Activated naive CD8-positive, alpha-beta T cell treated with anti-CD3 and anti-CD28 coated beads, Interleukin-2, amount 50 U/mL, for 24 hours (primary cell): Measurements from ENCODE around the gene P4HB.

ENCODE experiments used
- ATAC-seq: fragments of 150-1000 bp; cut with Tn5 transposase; one replicate; pipeline ENCODE4 v1.10.0; 2021
- DNase-seq: peaks from one replicate; pipeline ENCODE4 v3.0.0; 2021
- H3K27ac Mint-ChIP-seq: one replicate; pipeline ENCODE4 v1.8.0; 2021; ENCODE audit warnings: mild to moderate bottlenecking, mixed read lengths
- H3K27me3 Mint-ChIP-seq: one replicate; pipeline ENCODE4 v1.8.0; 2021; ENCODE audit warnings: mixed read lengths
- H3K36me3 Mint-ChIP-seq: one replicate; pipeline ENCODE4 v1.8.0; 2021; ENCODE audit warnings: low read depth, mixed read lengths
- H3K4me1 Mint-ChIP-seq: one replicate; pipeline ENCODE4 v1.8.0; 2021; ENCODE audit warnings: mixed read lengths
- H3K4me3 Mint-ChIP-seq: one replicate; pipeline ENCODE4 v1.8.0; 2021; ENCODE audit warnings: mild to moderate bottlenecking, moderate library complexity, mixed read lengths
- H3K9me3 Mint-ChIP-seq: one replicate; pipeline ENCODE4 v1.8.0; 2021; ENCODE audit warnings: mixed read lengths

P4HB gene

DNA sequence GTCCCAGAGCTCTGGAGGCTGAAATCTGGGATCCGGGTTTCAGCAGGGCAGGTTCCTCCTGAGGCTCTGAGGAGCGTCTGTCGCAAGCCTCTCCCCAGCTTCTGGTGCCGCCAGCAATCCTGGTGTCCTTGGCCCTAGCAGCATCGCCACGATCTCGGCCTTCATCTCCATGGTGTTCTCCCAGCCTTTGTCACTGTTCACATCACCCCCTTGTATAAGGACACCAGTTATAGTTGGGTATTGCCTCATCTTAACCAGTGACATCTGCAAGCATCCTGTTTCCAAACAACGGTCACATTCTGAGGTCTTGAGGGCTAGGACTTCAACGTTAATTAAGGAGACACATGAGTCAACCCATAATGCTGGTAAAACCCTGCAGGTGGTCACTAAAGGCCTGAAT lies 22.7 kb downstream of the P4HB start:
- H3K4me3 Mint-ChIP-seq = no peak overlapping the region
- no peaks in the 10 kb centered on the region for H3K27me3 Mint-ChIP-seq
- DNase-seq = no peak
- H3K9me3 Mint-ChIP-seq = no peaks in the 10 kb centered on the region
- H3K36me3 Mint-ChIP-seq = no peaks in the 10 kb centered on the region
- no peak for ATAC-seq
- H3K4me1 Mint-ChIP-seq = peaks cover 3% of the 10 kb centered on the region
- no peak overlapping the region for H3K27ac Mint-ChIP-seq

DNA sequence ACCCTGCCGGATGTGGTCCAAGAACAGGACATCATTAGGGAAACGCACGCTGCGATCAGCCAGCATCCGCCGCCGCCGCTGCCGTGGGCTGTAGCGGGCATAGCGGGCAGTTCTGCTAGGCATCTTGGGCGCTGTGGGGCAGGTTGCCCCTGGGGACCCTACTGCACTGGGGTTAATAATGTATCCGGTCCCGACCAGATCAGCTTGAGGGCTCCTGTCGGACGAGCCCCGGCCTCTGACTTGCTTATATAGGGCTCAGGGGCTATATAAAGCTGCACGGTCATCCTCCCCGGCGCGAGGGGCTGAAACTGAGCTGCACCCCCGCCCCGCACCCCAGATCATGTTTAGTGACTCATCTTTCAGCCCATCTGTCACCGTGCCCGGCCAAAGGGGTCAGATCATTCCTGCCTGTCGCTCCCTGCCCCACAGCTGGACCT lies 25.5 kb downstream of the P4HB start, which contains the start of gene PPP1R27:
PPP1R27 (minus strand) TSS at position 220 of the 437 bp plus-strand sequence; CDS start at position 123, 97 bp downstream.
- Mint-ChIP-seq H3K27ac (peak within 1 kb of the TSS; percentile 89), H3K4me1 (peaks cover 24% of the 10 kb centered on the region), H3K4me3 (peak within 1 kb of the TSS; percentile 85), H3K36me3 (no peaks in the 10 kb centered on the region), H3K27me3 (no peaks in the 10 kb centered on the region), H3K9me3 (no peaks in the 10 kb centered on the region)
- ATAC-seq (no peak), DNase-seq (no peak)

DNA sequence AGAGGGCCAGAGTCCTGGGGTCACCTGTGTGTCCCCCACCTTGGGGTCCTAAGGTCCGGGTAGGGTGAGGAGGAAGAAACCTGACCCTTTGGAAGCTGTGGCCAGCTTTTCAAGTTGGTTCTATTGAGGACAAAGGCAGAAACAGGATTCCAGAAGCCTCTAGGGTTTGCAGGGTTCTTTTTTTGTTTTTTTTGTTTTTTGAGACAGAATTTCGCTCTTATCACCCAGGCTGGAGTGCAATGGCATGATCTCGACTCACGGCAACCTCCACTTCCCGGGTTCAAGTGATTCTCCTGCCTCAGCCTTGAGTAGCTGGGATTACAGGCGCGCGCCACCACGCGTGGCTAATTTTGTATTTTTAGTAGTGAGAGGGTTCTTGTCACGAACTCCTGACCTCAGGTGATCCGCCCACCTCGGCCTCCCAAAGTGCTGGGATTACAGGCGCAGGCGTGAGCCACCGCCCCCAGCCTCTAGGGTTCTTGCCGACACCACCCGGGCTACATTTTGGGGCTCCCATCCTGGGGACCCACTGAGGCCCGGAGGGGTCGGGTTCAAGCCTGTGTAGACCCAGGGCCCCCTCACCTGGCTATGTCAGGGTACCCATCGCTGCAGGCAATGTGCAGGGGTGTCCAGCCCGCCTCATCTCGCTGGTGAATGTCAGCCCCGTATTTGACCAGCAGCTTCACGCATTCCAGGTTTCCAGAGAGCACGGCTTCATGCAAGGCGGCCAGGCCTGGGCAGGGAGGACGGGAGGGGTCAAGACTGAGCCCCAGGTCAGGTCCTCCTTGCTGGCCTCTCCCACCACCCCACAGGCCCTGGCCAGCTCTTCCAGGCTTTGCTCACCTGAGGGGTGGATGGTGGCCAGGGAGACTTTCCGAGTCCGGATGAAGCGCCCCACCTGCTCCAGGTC lies 26.2 kb downstream of the P4HB start:
- Mint-ChIP-seq H3K27me3 (no peaks in the 10 kb centered on the region), H3K4me1 (peaks cover 24% of the 10 kb centered on the region), H3K27ac (peak overlapping the region; percentile 89), H3K9me3 (no peaks in the 10 kb centered on the region), H3K4me3 (peak overlapping the region; percentile 85), H3K36me3 (no peaks in the 10 kb centered on the region)
- DNase-seq = no peak
- no peak for ATAC-seq

DNA sequence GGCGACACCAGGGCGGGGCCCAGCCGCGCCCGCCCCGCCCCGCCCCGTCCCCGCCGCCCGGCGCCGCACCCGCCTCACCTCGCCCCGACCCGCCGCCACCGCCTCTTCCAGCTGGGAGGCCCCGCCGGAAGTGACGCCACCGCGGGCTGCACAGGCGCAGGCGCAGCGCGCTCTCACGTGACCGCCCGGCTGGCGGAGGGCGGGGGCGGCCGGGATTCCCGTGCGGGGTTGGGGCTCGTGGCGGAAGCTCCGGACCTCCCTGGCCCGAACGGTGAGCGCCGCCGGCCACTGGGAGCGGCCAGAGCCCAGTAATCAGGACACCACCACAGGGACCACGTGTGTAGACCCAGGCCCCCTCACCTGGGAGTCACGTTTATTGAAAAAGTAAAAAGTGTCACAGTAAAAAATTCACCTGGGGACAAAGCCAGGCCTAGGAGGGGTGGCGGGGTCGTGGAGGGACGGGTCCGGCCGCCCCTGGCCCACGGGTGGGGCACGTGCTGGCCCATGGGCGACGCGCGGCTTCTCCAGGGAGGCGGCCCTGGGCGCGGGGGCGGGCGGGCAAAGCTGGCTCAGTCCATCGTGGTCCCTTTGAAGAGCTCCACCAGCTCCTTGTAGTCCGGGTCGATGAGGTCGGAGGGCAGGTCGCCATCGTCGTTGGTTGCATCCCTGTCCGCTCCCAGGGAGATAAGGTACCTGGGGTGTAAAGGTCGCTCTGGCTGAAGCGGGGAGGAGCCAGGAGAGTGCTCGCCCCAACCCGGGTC lies 27.0 kb downstream of the P4HB start, which contains the start of gene MCRIP1:
MCRIP1 (minus strand) TSS at position 132 of the 761 bp plus-strand sequence. CDS start 8,785 bp downstream, outside the sequence.
- Mint-ChIP-seq H3K27ac (peak within 1 kb of the TSS; percentile 94), H3K4me1 (peaks cover 25% of the 10 kb centered on the region), H3K36me3 (peaks cover under 1% of the 10 kb centered on the region), H3K27me3 (no peaks in the 10 kb centered on the region), H3K4me3 (peak within 1 kb of the TSS; percentile 88), H3K9me3 (no peaks in the 10 kb centered on the region)
- DNase-seq (peak; percentile 99), ATAC-seq (peak; percentile 81)

DNA sequence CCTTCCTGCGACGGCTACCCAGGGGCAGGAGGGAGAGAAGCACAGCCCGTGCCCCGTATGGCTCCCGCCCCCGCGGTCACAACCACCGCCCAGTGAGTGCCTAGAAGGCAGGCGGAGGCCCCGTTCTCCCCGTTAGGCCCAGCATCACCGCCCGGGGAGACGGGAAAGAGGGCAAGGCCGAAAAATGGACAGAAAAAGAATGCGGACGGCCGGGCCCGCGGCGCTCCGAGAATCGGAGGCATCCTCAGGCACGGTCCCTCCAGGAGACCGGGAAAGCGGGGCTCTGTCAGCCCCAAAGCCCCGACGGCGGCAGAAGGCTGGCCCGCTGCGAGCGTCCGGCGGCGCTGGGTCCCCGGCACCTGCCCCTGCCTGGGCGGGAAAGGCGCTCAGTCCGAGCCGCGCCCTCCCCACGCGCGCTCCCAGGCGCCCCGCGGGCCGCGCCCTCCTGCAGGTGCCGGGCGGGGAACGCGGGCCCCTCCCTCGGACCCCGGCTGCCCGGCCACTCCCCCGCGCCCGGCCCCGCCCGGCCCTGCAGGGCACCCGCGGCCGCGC lies 27.7 kb downstream of the P4HB start:
- Mint-ChIP-seq H3K36me3 (peaks cover 2% of the 10 kb centered on the region), H3K4me1 (peaks cover 27% of the 10 kb centered on the region), H3K4me3 (peak overlapping the region; percentile 88), H3K27ac (peak overlapping the region; percentile 94), H3K9me3 (no peaks in the 10 kb centered on the region), H3K27me3 (no peaks in the 10 kb centered on the region)
- peak; percentile 65 for DNase-seq
- ATAC-seq = peak; percentile 42

DNA sequence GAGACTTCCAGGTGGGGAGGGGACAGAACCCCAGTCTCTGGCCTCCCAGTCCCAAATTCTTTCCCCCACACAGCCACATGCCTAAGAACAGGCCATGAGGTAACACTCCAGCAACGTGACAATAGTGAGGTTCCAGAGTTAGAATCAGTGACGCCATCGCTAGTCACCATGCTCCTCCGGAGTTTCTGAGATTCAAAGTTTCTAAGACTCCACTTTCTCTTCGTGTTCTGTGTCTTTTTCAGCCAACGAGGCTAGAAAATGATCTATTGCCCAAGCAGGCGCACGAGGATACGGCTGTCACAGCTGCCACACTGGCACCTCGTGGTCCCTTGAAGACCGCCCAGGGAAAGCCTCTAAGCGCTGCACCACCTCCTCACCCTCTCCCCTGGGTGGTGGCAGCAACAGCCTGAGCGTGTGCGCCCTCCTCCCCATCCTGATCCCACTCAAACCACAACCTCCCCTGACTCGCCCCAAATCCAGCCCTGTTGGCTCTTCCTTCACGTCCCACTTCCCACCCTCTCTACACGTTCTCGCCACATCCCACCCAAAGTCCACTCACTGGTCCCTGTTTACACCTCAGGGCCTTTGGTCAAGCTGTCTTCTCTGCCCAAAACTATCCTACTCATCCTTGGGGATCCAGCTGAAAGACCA lies 28.3 kb downstream of the P4HB start:
- peak; percentile 58 for ATAC-seq
- Mint-ChIP-seq H3K27ac (peak overlapping the region; percentile 94), H3K36me3 (peaks cover 2% of the 10 kb centered on the region), H3K4me1 (peaks cover 27% of the 10 kb centered on the region), H3K27me3 (no peaks in the 10 kb centered on the region), H3K9me3 (no peaks in the 10 kb centered on the region), H3K4me3 (peak overlapping the region; percentile 88)
- DNase-seq = peak; percentile 60

DNA sequence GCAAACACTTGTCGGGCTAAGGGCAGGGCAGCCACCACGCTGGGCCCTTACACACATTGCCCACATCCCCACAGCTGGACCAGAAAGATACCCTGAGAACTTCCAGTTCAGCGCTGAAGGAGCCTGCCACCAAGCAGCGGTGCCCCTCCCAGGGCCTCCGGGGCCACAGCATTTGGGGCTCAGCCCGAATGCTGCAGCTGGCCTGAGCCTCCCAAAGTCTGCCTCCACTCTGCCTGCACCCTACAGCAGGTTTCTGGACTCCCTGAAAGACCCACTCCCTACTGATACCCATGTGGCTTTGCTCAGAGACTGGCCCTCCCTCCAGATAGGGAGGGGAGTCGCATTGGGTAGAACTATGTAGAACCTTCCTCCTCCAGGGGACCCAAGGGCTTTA lies 28.8 kb downstream of the P4HB start:
- no peak for DNase-seq
- H3K9me3 Mint-ChIP-seq = no peaks in the 10 kb centered on the region
- peak overlapping the region; percentile 88 for H3K4me3 Mint-ChIP-seq
- ATAC-seq = no peak
- peak overlapping the region; percentile 94 for H3K27ac Mint-ChIP-seq
- peaks cover 2% of the 10 kb centered on the region for H3K36me3 Mint-ChIP-seq
- no peaks in the 10 kb centered on the region for H3K27me3 Mint-ChIP-seq
- H3K4me1 Mint-ChIP-seq = peaks cover 27% of the 10 kb centered on the region

DNA sequence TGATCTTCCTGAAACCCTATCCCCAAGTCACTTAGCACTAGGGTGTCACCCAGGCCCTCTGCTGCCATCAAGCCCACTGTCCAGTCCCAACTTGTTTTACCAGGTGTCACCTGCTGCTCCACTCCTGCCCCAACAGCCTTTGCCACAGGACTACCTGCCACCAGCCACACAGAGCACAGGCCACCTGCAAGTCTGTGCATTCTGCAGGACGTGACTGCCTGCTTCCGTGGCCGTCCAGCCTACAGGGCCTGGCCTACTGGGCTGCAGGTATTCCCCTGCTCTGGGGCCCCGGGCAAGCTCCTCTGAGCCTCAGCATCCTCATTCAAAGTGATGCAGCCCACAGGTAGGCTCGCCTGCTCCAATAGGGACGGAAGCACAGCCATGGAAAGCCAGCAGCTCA lies 30.5 kb downstream of the P4HB start:
- Mint-ChIP-seq H3K4me3 (no peak overlapping the region), H3K27ac (no peak overlapping the region), H3K4me1 (peaks cover 31% of the 10 kb centered on the region), H3K9me3 (no peaks in the 10 kb centered on the region), H3K27me3 (no peaks in the 10 kb centered on the region), H3K36me3 (peaks cover 2% of the 10 kb centered on the region)
- ATAC-seq = no peak
- DNase-seq = no peak

DNA sequence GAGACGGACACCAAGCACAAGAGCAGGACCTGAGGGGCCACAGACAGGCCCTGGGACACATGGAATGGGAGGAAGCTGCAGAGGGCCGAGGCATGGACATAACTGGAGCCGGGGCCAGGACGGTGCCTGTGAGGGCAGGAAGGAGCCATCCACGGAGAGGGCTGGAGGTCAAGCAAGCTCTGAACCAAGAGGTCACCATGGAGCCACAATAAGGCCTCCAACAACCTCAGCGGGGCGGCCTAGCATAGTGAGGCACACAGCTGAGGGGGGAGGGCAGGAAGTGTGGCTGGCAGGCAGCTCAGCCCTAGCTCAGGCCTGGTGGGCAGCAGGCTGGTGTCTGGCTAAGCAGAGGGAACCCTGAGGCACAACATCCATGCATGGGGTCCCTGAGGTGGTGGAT lies 31.7 kb downstream of the P4HB start:
- H3K4me1 Mint-ChIP-seq = peaks cover 29% of the 10 kb centered on the region
- H3K27ac Mint-ChIP-seq = no peak overlapping the region
- H3K4me3 Mint-ChIP-seq = no peak overlapping the region
- DNase-seq (no peak), ATAC-seq (no peak)
- no peaks in the 10 kb centered on the region for H3K9me3 Mint-ChIP-seq
- peaks cover 2% of the 10 kb centered on the region for H3K36me3 Mint-ChIP-seq
- H3K27me3 Mint-ChIP-seq = no peaks in the 10 kb centered on the region

DNA sequence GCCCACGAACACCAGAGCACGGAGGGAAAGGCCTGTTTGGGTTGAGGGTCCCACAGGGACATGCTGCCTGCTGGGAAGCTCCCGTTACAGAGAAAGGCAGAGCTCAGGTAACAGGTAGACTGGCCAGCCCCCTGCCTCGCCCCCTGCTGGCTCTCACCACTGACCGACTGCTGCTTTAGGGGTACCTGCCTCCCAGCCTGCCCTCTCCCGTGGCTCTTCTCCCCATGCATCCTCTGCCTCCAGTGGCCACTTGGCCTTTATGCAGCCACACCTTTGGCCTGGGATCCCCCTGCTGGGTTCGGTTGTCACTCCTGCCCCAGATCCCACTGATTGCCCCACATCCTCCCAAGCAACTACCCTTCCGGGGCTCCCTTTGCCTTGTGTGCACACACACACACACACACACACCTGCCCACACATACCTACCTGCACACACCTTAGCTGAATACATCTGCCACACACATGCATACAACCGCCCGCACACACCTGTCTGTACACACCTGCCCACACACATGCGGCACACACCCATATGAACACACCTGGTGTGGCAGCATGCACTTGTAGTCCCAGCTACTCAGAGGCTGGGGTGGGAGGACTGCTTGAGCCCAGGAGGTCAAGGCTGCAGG lies 34.4 kb downstream of the P4HB start:
- H3K27me3 Mint-ChIP-seq = no peaks in the 10 kb centered on the region
- no peak overlapping the region for H3K27ac Mint-ChIP-seq
- H3K36me3 Mint-ChIP-seq = peaks cover 2% of the 10 kb centered on the region
- DNase-seq (no peak), ATAC-seq (no peak)
- no peaks in the 10 kb centered on the region for H3K9me3 Mint-ChIP-seq
- peaks cover 11% of the 10 kb centered on the region for H3K4me1 Mint-ChIP-seq
- no peak overlapping the region for H3K4me3 Mint-ChIP-seq

DNA sequence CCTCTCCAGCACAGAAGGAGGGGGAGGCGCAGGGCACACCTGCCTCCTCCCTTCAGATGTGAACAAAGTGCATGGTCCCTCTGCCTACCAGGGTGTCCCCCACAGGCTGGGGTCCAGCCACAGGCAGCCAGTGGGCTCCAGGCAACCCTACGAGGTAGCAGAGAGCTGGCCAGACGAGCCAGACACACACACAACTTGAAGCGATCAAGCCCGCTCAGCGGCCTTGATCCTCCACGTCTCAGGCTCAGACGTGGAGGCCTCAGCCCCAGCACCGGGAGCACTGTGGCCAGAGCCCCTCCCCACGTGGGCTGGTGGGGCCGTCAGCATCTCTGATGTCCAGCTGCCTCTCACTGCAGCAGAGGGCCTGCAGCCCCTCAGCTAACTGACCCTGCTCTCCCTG lies 35.7 kb downstream of the P4HB start:
- ATAC-seq = no peak

DNA sequence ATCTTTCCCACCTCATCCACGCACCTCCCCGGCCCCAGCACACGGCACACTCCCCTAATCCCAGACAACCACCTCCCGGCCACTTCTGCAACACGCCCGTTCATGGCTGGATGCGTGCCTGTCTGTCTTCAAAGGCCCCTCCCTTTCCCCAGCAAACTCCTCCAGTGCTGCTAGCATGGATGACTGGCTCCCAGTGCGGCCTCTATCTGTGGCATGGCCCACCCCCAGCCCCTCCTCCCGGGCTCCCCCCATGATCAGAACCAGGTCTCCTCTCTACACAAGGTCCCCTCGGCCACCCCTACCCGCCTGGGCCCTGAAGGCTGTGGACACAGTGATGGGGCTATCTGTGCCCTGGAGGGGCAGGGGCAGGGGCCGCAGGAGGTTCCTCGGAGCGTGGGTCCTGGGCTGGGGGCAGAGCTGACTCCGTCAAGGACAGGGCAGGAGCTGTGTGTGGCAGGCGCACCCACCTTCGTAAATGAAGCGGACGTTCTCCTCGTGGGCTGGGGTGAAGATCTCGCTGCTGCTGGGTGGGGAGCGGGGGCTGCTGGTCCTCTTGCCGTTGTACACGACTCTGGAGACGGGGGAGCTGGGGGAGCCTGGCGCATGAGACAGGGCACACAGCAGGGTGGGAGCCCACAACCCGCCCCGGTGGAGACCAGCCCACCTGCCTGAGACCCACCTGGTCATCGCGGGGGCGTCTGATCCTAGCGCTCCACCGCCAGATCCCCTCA lies 36.4 kb downstream of the P4HB start:
- peaks cover 2% of the 10 kb centered on the region for H3K36me3 Mint-ChIP-seq
- no peak overlapping the region for H3K27ac Mint-ChIP-seq
- no peaks in the 10 kb centered on the region for H3K27me3 Mint-ChIP-seq
- peaks cover 7% of the 10 kb centered on the region for H3K4me1 Mint-ChIP-seq
- no peak overlapping the region for H3K4me3 Mint-ChIP-seq
- no peak for ATAC-seq
- no peak for DNase-seq
- H3K9me3 Mint-ChIP-seq = no peaks in the 10 kb centered on the region

More for the DNA sequence above, 35.7 kb downstream of the P4HB start:
- H3K27ac Mint-ChIP-seq = no peak overlapping the region
- H3K27me3 Mint-ChIP-seq = no peaks in the 10 kb centered on the region
- no peak for DNase-seq
- no peaks in the 10 kb centered on the region for H3K9me3 Mint-ChIP-seq
- H3K4me1 Mint-ChIP-seq = peaks cover 7% of the 10 kb centered on the region
- H3K36me3 Mint-ChIP-seq = peaks cover 2% of the 10 kb centered on the region
- no peak overlapping the region for H3K4me3 Mint-ChIP-seq
